ENCODE data around the gene SLC20A1.

SLC20A1 gene

DNA sequence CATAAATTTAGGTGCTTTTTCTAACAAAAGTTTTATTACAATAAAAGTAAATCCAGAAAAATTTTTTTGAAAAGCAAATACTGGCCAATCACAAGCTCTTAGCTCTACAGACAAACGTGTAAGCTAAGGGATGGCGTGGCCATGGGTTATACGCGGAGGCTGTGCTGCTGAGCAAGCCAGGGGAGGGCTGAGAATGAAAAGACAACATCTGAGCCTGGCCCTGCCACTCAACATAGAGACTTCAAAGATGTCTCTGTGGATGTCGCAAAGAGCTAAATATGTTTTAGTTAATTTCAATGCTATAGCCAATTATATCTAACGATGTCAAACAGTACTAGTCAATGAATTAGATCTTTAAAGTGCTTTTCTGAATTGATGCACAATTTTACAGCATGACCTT, 41.8 kb downstream of the SLC20A1 start:
- H3K36me3 ChIP-seq (ENCODE audit: low read length), result no peaks in the 10 kb centered on the region
- no peak overlapping the region for H3K27ac ChIP-seq (ENCODE audit: low read depth, low read length)
- H3K9ac ChIP-seq (ENCODE audit: low read length), result no peak overlapping the region
- no peaks in the 10 kb centered on the region for H4K20me1 ChIP-seq (ENCODE audit: low read depth, low read length)
- TF ChIP-seq CTCF (IDR thresholded peaks at IDR 0.05; ENCODE audit: insufficient read depth, low read length, poor library complexity, severe bottlenecking) (no peak), EZH2phosphoT487 (conservative IDR thresholded peaks at IDR 0.05; ENCODE audit: low read length) (no peak)
- no peaks in the 10 kb centered on the region for H3K79me2 ChIP-seq (ENCODE audit: insufficient read depth, low read length)
- no peaks in the 10 kb centered on the region for H3F3A ChIP-seq (ENCODE audit: insufficient read depth)
- no peak overlapping the region for H3K4me3 ChIP-seq (ENCODE audit: insufficient read depth, low read length, poor library complexity, severe bottlenecking)
- no peak overlapping the region for H3K4me2 ChIP-seq (ENCODE audit: low read depth, low read length, poor library complexity, severe bottlenecking)
- H3K9me3 ChIP-seq (ENCODE audit: insufficient read depth, low read length), result no peaks in the 10 kb centered on the region
- no peaks in the 10 kb centered on the region for H3K27me3 ChIP-seq (ENCODE audit: low read length)
- H3K9me2 ChIP-seq (replicated peaks; ENCODE audit: insufficient read depth, low read length), result no peaks in the 10 kb centered on the region
- H2AFZ ChIP-seq (ENCODE audit: low read depth, low read length, severe bottlenecking), result no peak overlapping the region

- Histone ChIP-seq H3K9ac (ENCODE audit: low read length) (no peak overlapping the region), H3K9me2 (replicated peaks; ENCODE audit: insufficient read depth, low read length) (no peaks in the 10 kb centered on the region), H3K4me3 (ENCODE audit: insufficient read depth, low read length, poor library complexity, severe bottlenecking) (no peak overlapping the region), H3K79me2 (ENCODE audit: insufficient read depth, low read length) (no peaks in the 10 kb centered on the region), H3K36me3 (ENCODE audit: low read length) (no peaks in the 10 kb centered on the region), H4K20me1 (ENCODE audit: low read depth, low read length) (no peaks in the 10 kb centered on the region), H3K9me3 (ENCODE audit: insufficient read depth, low read length) (no peaks in the 10 kb centered on the region), H3F3A (ENCODE audit: insufficient read depth) (no peaks in the 10 kb centered on the region), H2AFZ (ENCODE audit: low read depth, low read length, severe bottlenecking) (no peak overlapping the region), H3K27me3 (ENCODE audit: low read length) (no peaks in the 10 kb centered on the region), H3K27ac (ENCODE audit: low read depth, low read length) (no peak overlapping the region), H3K4me2 (ENCODE audit: low read depth, low read length, poor library complexity, severe bottlenecking) (no peak overlapping the region)
- no peak for TF ChIP-seq EZH2phosphoT487 (conservative IDR thresholded peaks at IDR 0.05; ENCODE audit: low read length)
Measured at GRCh38 chr2:112688086-112688880, 42.5 kb downstream of the SLC20A1 start.

DNA sequence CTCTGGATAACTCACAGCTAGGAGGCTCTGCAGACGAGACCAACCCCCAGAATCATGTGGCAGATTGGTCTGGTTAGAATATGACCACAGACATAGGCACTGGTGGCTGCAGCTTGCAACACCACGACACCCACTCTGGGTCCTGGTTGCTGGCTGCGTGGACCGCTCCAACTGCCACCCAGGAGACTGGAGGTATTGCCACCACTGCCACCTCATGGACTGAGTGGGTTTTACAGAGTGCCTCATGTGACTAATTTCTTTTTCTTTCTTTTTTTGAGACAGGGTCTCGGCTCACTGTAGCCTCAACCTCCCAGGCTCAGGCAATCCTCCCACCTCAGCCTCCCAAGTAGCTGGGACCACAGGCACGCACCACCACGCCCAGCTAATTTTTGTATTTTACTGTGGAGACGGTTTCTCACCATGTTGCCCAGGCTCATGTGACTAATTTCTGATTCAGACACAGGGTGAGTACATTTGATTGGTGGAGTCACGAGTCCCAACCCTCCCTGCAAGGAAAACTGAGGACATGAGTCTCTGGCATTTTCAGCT, 45.2 kb downstream of the SLC20A1 start:
- Histone ChIP-seq H4K20me1 (ENCODE audit: low read depth, low read length) (no peaks in the 10 kb centered on the region), H3K27ac (ENCODE audit: low read depth, low read length) (no peak overlapping the region), H3F3A (ENCODE audit: insufficient read depth) (no peaks in the 10 kb centered on the region), H3K9ac (ENCODE audit: low read length) (no peak overlapping the region; the same call in 1 of the 2 replicates), H3K79me2 (ENCODE audit: insufficient read depth, low read length) (no peaks in the 10 kb centered on the region), H3K27me3 (ENCODE audit: low read length) (no peaks in the 10 kb centered on the region), H3K36me3 (ENCODE audit: low read length) (no peaks in the 10 kb centered on the region), H3K9me3 (ENCODE audit: insufficient read depth, low read length) (no peaks in the 10 kb centered on the region), H3K4me3 (ENCODE audit: insufficient read depth, low read length, poor library complexity, severe bottlenecking) (no peak overlapping the region), H3K4me2 (ENCODE audit: low read depth, low read length, poor library complexity, severe bottlenecking) (peak overlapping the region; percentile 6), H3K9me2 (replicated peaks; ENCODE audit: insufficient read depth, low read length) (no peaks in the 10 kb centered on the region), H2AFZ (ENCODE audit: low read depth, low read length, severe bottlenecking) (peak overlapping the region; percentile 2)
- TF ChIP-seq CTCF (IDR thresholded peaks at IDR 0.05; ENCODE audit: insufficient read depth, low read length, poor library complexity, severe bottlenecking) (peak; percentile 47), EZH2phosphoT487 (conservative IDR thresholded peaks at IDR 0.05; ENCODE audit: low read length) (no peak)

DNA sequence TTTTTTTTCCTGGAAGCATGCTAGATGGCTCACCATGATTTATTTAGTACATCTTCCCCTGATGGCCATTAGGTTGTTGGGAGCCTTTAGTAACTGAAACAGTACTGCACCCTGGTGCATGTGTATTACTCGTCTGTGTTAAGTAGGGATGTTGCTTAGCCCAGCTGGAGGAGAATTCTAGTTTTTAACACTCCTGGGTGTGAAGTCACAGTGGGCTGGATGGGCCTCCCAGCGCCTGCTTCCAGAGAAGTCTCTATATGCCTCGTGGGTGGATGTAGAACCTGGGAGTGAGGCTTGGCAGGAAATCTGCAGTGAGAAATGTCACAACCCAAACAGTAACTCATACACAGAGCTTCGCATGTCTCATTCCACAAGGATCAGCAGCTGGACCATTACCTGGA, 46.1 kb downstream of the SLC20A1 start:
- H3K9ac ChIP-seq (ENCODE audit: low read length), result no peak overlapping the region
- no peak overlapping the region for H3K4me2 ChIP-seq (ENCODE audit: low read depth, low read length, poor library complexity, severe bottlenecking)
- H3F3A ChIP-seq (ENCODE audit: insufficient read depth), result no peaks in the 10 kb centered on the region
- no peak overlapping the region for H3K27ac ChIP-seq (ENCODE audit: low read depth, low read length)
- TF ChIP-seq CTCF (IDR thresholded peaks at IDR 0.05; ENCODE audit: insufficient read depth, low read length, poor library complexity, severe bottlenecking) (no peak), EZH2phosphoT487 (conservative IDR thresholded peaks at IDR 0.05; ENCODE audit: low read length) (no peak)
- H3K9me3 ChIP-seq (ENCODE audit: insufficient read depth, low read length), result no peaks in the 10 kb centered on the region
- no peaks in the 10 kb centered on the region for H3K79me2 ChIP-seq (ENCODE audit: insufficient read depth, low read length)
- no peak overlapping the region for H2AFZ ChIP-seq (ENCODE audit: low read depth, low read length, severe bottlenecking)
- H3K4me3 ChIP-seq (ENCODE audit: insufficient read depth, low read length, poor library complexity, severe bottlenecking), result no peak overlapping the region
- no peaks in the 10 kb centered on the region for H4K20me1 ChIP-seq (ENCODE audit: low read depth, low read length)
- no peaks in the 10 kb centered on the region for H3K27me3 ChIP-seq (ENCODE audit: low read length)
- no peaks in the 10 kb centered on the region for H3K9me2 ChIP-seq (replicated peaks; ENCODE audit: insufficient read depth, low read length)
- no peaks in the 10 kb centered on the region for H3K36me3 ChIP-seq (ENCODE audit: low read length)

Measured in SU-DHL-6 (cell line).